Cardiac fibroblast (primary cell): ENCODE measurements around the gene ITGBL1.
A peak's percentile ranks its signal among the peaks of the same experiment; 100 is the strongest.

ENCODE experiments used
- DNase-seq, 2 donors: peaks; one replicate each; pipeline versions ENCODE4 v3.0.0 to v3.0.0-alpha.2; 2010; ENCODE audit warnings: low read depth in 2 of 2
- H3K4me3 ChIP-seq, 2 donors: replicated peaks in 1 of 2; 1 replicate in 1 of 2; 2 replicates in 1 of 2; pipeline ENCODE4 v1.5.1; 2011; ENCODE audit warnings: low read depth in 2 of 2, low read length in 2 of 2, mild to moderate bottlenecking in 2 of 2, moderate library complexity in 1 of 2
- CTCF ChIP-seq: IDR thresholded peaks from one replicate; pipeline ENCODE4 v1.5.1; 2011; ENCODE audit warnings: low read depth, mild to moderate bottlenecking, low read length, inconsistent platforms

The ITGBL1 gene

GRCh38 chr13:101473458-101473857, 21.0 kb downstream of the ITGBL1 start:
- no peak overlapping the region for H3K4me3 ChIP-seq
- no peak for TF ChIP-seq CTCF
- DNase-seq = peak; percentile 79 to 83

- DNase-seq = peak; percentile 85 to 90
- H3K4me3 ChIP-seq = no peak overlapping the region
- peak; percentile 50 for TF ChIP-seq CTCF
Measured at GRCh38 chr13:101474419-101474957, 22.0 kb downstream of the ITGBL1 start.

GRCh38 chr13:101475536-101475935, 23.1 kb downstream of the ITGBL1 start:
- DNase-seq = no peak
- no peak overlapping the region for H3K4me3 ChIP-seq
- TF ChIP-seq CTCF = no peak

- no peak overlapping the region for H3K4me3 ChIP-seq
- DNase-seq = no peak
- TF ChIP-seq CTCF = no peak
Measured at GRCh38 chr13:101481421-101481820, 28.9 kb downstream of the ITGBL1 start.

GRCh38 chr13:101486708-101487437, 34.4 kb downstream of the ITGBL1 start:
- H3K4me3 ChIP-seq = no peak overlapping the region
- no peak for TF ChIP-seq CTCF
- no peak for DNase-seq

- no peak for DNase-seq
- H3K4me3 ChIP-seq = no peak overlapping the region
- no peak for TF ChIP-seq CTCF
Measured at GRCh38 chr13:101487438-101487830, 35.0 kb downstream of the ITGBL1 start.
